Midbrain (tissue), 1 donor: ENCODE data around the gene NSMCE4A.
"Not testable (repeated sequence)": the region's sequence is repeated elsewhere in the genome, so short reads cannot be mapped to it uniquely, and the experiment has no call there.

Experiments
- DNase-seq: peaks from one replicate; lab custom pipeline; 2025; lab: John Stamatoyannopoulos, UW

The NSMCE4A gene

DNA sequence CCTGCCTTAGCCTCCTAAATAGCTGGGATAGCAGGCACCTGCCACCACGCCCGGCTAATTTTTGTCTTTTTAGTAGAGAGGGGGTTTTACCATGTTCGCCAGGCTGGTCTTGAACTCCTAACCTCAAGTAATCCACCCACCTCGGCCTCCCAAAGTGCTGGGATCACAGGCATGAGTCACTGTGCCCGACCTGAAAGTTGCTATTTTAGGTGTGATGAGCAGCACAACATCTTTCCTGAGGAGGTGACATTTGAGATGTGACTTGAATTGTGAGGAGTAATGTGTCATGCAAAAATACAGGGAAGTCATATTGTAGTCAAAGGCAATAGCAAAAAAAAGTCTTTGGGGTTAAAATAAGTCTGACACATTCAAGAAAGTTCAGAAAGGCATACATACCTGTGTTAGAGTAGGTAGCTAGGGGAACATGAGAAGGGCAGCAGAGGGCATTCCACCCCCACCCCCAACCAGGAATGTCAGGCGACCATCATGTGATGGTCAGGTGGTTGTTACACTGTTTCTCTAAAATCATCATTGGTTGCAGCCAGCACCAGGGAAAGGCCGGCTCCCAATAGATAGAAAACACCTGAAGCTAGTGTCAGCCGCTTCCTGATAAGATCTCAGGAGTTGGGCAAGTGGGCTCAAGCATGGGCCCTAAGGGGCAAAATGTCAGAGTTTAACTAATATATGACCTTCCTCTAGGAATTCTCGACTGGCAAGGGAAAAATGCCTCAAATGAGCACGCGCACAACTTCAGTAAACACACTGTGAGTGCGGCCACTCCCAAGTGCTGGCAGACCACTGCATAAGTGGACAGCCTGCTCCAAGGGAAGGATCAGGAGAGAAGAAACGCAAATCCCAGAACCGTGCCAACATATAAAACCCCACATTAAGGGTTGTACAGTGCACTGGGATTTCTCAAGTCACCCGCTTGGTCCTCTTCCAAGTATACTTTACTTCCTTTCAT, 13.6 kb upstream of the NSMCE4A start, which contains the start of gene TACC2:
TACC2 (plus strand) TSS at position 803 of the 964 bp plus-strand sequence. CDS start 32,819 bp downstream, outside the sequence.
- no peak for DNase-seq

DNA sequence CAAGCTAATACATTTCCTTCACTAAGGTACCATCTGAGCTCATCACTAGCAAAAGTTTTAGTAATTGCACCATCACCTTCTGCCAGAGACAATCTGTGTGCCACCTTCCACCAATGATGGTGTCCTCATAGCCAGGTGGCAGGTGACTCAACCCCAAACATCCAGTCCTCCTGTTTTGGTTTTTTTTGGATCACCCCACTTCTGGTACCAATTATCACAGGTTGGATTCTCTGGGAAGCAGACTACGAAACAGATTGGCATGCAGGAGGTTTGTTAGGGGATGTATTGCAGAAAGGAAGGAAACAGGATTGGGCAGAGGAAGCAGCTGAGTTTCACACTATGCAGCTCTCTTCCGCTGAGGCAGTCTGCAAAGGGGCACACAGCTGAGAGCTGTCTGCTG, 9.4 kb upstream of the NSMCE4A start:
- no peak for DNase-seq

DNA sequence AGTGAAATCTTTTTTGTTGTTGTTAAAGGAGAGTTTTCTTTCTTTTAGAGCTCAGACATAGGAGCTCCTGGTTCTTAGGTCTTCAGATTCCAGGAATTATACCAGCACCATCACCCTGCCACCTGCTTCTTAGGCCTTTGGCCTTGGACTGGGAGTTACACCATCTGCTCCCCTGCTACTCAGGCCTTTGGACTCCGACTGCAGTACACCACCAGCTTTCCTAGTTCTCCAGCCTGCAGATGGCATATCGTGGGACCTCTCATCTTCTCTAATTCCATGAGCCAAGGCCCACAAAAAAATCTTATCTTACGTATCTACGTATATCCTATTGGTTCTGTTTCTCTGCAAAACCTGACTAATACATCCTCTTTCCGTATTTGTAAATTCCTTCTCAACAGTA, 8.8 kb upstream of the NSMCE4A start:
- no peak for DNase-seq

DNA sequence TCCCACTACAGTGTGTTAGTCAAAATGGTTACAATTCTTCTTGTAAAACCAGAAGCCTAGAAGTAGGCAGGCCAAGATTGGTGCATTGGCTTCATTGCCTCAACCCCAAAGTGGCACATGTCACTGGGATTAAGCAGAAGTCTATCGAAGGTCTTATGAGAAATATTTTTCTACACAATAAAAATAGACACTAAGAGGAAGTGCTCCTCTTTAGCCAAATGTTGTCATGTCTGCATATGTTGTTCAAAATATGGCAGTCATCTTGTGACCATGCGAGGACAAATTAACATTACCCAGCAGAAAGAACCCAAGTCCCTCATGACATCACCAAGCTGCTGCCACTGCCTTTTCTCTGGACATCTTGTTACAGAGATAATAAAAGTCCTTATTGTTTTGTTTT, 6.3 kb upstream of the NSMCE4A start:
- no peak for DNase-seq

DNA sequence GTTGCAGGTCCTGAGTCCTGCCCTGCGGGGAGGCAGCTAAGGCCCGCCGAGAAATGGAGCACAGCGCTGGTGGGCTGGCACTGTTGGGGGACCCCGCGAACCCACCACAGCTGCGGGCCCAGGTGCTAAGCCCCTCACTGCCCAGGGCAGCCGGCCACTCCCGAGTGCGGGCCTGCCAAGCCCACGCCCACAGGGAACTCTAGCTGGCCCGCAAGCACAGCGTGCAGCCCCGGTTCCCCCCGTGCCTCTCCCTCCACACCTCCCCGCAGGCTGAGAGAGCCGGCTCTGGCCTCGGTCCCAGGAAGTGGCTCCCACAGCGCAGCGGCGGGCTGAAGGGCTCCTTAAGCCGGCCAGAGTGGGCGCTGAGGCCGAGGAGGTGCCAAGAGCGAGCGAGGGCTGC, 3.5 kb upstream of the NSMCE4A start:
- no peak for DNase-seq

DNA sequence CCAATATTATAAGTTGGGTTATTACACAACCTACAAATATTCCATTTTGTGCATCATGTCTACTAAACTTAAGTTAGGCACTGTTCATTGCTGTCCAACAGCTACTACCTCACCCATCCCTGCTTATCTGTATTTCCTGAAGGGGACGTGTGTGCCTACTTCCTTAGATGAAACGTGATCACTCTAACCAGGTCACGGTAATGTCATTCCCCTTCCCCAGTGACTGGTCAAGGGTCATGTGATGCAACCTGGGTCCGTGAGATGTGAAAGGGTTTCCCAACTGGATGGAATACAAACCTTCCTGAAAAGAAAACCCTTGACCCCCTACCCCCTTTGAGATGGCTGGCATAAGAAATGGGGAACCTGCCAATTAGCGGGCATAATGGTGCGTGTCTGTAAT, 1.6 kb upstream of the NSMCE4A start:
- DNase-seq, result no peak

DNA sequence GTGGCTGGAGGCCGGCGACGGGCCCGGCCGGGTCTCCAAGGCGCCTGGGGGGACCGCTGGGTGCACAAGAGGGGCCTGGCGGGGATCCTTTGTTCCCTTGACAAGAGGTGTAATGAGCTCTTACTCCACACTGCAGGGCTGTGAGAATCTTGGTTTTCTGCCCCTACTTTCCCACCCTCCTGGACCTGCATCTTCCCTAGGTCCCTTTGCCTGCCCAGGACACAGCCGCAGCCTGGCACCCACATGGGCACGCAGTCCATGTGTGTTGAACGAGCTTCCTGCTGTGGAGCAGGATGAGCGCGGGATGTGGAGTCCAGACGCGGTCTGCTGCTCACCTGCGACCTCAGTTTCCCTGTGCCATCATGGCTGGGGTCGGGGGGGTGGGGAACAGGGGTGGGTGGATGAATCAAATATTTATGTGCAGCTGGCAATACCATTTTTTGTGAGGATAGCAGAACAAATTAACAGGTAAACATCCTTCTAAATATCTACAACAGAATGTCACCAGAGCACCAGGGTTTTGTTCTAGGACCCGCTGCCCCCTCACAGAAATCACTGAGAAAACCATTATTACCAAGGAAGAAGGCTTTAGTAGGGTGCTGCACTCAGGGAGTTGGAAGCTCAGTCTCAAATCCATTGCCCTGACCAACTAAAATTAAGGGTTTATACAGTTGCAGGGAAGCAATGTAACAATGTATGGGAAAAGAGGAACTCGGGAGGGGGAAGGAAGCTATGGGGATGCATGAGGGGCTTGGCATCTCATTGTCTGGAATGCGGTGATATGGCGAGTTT, 474 bp upstream of the NSMCE4A start:
- no peak for DNase-seq

DNA sequence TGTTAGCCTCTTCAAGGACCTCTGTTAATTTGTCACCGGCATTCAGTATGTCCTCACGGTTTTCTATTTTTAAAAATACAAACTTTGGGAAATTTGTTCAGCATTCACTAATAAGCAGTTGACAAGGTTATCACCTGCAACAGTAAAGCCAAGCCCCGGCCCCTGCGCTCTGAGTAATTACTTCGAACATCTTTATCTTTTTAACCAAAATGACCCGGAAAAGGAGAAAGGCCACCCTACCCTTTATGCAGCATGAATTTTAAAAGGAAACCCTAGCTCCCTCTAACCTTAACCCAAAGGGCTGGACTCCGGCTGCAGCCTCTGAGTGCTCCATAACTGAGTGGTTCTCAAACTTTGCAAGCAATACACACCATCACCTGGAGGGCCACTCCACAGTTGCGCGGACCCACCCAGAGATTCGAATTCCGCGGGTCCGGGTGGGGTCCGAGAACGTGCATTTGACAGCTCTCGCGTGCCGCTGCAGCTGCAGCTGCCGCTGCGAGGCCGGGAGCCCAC, 940 bp downstream of the NSMCE4A start:
- DNase-seq, result no peak

DNA sequence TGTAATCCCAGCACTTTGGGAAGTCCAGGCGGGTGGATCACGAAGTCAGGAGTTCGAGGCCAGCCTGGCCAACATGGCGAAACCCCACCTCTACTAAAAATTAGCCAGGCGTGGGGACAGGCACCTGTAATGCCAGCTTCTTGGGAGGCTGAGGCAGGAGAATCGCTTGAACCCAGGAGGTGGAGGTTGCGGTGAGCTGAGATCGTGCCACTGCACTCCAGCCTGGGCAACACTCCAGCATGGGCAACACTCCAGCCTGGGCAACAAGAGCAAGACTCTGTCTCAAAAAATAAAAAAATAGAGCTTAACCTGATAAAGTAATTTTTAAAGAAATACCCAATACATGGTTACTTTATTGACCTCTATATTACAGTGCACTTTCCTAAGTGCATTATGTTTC, 5.9 kb downstream of the NSMCE4A start:
- DNase-seq, result not testable (repeated sequence)

DNA sequence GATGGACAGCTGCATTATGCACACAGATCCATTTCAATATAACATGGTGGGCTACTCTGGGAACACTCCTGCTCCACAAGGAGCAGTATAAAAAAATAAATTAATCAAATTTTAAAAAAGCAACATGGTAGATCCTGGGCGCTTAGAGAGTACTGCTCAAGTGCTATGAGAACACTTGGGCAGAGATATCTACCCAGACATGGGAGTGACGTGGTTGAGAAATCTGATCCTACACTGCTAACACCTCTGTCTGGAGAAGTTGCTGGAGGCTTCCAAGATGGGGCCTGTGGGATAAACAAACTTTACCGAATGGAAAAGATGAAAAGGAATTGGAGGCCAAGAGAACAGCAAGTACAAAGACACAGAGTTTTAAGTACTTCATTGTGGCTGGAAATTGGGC, 9.0 kb downstream of the NSMCE4A start:
- no peak for DNase-seq

DNA sequence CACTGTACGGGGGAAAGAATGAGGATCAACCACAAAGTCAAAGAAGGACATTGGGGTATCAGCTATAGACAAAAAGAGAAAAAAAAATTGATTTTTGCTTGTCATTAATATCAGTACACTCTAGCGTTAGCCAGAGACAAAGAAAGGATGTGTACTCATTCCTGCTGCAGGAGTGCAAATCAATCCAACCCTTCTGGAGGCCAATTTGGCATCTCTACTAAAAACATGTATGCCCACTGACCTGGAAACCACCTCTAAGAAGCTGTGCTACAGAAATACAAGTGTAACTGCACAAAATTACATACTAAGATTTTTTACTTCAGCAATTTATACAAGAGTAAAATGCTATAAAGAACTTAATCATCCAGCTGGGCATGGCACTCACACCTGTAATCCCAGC, 13.6 kb downstream of the NSMCE4A start:
- no peak for DNase-seq

DNA sequence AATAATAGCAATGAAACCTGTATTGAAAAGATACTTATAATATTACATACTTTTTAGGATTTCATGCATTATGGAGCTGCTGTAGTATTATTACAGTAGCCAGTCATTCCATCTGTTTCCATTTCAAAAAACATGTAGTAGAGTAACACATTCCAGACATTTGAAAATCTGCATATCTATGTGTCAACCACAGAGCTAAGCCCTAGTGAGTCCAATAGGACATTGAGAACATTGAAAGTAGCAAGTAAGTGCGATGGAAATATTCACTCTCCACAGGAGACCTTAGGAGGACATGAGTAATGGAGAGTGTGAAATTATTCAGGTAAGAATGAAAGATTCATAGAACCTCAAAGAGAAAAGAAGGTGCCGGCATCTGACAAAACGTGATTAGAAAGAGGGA, 15.3 kb downstream of the NSMCE4A start:
- no peak for DNase-seq

DNA sequence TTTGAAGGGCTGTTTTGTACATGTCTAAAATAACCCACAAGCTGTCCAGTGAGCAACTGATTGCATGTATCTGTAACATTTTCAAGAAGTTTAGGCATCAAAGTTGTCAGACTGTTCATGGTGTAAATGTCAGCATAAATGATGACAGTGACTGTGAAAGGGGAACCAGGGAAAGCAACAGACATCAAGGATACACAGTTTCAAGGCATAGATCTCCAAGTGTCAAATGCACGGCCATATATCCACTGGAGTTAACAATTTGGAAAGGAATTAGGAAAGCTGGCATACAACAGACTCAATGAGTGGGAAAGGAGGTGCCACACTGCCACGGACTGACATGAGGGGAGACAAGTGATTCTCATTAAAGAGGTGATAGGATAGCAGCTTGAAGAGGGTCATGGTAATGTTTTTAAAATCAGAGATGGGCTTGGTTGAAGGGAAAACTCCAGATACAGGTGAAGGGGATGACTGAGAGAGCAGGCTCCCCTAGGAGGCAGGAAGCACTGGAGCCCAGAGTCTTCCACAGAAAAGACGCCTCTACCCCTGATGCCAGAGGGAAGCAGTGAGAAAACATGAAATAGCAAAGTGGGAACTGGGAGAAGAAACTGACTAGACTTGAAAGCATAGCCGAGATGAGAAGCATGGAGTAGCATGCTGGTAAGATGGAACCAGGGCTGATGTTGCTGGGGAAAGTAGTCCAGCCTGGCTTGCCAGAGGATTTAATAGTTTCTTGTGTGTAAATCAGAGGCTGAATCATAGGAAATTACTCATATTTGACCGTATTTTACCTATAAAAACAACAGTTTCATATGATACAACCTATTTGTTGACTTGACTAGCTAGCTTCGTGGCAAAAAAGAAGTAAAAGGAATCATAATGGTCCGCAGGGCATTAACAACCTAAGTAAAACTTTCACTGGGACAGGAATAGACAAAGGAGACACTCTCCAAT, 18.6 kb downstream of the NSMCE4A start:
- no peak for DNase-seq

DNA sequence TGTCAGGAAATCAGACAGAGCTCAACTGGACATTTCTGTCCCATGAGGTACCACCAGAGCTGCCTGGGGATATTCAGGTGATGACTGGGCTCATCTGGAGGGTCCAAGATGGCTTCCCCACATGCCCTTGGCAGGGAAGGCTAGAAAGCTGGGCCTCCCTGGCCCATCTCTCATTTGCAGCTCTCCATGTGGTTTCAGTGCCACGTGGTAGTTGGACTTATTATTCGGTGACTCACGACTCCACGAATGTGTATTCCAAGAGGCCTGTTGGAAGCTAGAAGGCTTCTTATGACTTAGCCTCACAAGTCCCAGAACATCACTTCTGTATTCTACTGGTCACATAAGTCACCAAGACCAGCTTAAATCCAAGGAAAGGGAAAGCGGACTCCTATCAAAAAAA, 22.8 kb downstream of the NSMCE4A start:
- DNase-seq, result no peak

DNA sequence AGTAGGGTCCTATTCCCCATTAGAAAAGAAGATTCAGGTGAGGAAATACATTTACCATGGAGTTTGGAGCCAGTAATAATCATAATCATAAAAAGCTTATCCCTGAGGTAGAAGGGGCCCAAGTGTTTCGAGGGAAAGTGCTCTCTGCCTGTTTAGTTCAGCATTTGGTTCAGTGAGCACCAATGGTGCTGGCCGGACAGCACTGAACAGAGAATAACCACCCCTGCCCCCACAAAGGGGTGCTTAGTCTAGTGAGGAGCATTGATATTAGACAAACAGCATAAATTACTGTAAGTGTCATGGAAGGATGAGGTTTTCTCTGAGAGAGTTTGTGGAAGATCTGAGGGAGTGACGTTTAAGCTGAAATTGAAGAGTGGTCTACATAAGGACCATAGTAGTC, 25.6 kb downstream of the NSMCE4A start:
- DNase-seq, result no peak

DNA sequence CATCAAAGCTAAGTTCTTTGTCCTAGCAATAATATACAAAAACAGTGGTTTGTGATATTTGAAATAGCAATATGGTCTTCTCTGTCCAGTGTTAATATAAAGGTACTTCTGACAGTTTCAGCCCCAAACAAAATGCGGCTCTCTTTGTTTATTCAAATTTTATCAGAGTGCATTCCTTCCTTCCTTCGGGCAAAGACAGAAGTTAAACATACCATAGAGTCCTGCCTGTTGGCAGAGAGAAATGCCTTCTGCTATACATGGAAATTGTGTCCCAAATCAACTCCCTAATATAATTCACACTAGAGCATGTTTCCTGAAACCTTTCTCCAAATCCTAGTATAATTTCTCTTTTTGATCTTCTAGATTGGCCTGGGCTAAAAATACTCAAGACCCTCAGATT, 26.0 kb downstream of the NSMCE4A start:
- DNase-seq, result no peak

DNA sequence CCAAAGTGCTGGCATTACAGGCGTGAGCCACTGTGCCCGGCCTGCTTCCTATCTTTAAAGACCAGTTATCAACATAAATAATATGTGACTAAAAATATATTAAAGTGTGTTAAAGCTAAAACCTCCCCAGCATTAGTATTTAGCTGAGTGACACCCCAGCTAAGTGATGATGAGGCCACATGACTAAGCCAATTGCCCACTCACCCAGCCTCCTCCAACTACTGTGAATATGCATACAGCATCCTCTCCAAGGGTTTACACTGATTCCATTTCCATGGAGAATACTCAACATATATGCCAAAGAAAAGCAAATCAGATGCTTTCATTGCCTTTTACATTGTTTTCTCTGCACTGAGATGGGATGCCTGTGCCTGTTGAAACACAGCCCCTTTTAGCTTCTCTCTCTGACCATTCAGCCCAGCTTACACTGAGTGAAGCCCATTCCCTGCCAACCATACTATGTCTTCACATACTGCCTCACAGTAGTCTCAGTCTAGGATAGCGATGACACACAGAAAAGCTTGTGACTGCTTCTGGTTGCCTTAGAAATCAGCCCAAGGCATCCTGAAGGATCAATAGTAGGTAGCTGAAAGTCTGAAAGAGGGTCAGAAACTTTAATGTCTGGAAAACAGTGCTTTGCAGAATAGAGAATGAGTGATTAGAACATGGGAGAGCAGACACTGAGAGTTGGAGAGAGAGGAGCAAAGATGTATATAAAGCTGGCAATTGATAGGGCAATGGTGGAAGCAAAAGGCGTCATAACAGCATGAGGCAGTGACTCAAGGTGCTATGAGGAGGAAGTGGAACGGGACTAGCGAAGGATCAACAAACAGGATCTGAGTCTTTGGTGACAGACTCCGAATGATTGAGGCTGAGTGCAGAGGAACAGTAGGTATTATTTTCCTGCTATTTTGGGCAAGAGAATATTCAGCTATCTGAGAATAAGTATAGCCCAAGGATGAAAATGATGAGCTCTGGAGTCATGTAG, 27.4 kb downstream of the NSMCE4A start:
- DNase-seq, result no peak

DNA sequence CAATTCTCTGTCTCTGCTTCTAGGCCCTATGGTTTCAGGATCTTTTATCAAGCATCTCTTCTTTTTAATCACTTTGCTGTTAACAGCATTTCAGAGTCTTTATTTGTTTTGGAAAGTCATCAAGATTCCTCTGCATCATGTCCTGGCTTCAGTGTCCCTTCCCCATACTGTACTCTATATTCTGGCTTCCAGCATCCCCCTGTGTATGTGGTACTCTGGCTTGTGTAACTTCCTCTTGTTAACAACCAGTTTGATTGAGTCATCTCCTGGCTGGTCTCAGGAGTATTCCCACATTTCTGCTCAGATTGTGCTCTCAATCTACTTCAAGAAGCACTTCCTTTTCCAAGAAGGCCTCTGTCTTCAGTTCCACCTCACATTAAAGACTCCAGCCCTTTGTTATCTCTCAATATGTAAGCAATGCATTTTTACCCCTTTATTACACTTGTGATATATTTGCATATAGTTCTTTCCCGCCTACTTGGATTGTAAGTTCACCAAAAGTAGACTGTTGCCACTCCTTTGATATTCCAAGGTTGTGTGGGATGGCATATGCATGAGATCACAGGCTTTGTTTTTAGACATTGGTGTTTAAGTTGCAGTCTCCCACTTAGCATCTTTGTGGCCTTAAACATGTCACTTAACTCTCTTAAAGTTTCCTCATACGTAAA, 32.1 kb downstream of the NSMCE4A start:
- no peak for DNase-seq

DNA sequence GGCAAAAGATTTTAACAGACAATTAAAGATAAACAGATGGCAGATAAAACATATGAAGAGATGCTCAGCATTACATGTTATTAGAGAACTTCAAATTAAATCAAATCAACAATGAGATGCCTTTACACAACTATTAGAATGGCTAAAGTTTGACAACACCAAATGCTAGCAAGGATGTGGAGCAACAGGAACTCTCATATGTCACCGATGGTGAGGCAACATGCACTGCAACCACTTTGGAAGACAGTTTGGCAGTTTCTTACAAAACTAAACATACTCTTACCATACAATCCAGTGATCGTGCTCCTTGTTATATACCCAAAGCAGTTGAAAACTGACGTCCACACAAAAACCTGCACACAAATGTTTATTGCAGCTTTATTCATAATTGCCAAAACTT, 33.5 kb downstream of the NSMCE4A start:
- DNase-seq, result no peak

DNA sequence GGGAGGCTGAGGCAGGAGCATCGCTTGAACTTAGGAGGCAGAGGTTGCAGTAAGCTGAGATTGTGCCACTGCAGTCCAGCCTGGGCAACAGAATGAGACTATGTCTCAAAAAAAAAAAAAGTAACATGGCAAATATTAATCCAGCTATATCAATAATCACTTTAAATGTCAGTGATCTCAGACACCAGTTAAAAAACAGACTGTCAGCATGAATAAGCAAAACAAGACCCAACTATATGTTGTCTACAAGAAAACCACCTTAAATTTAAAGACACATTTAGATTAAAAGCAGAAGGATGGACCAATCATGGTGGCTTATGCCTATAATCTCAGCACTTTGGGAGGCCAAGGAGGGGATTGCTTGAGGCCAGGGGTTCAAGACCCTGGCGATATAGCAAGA, 38.7 kb downstream of the NSMCE4A start:
- no peak for DNase-seq
